Measurements from ENCODE around the gene INSM1.
"Not testable (repeated sequence)": the region's sequence is repeated elsewhere in the genome, so short reads cannot be mapped to it uniquely, and the experiment has no call there.

INSM1 gene

GRCh38 chr20:20367575-20368417 lies at the start of gene INSM1:
Gene INSM1, plus strand, starts transcription at chr20:20368104. Its CDS starts 164 bp downstream, at chr20:20368268.
- no peak for DNase-seq

- no peak for DNase-seq
These were observed 49.3 kb upstream of the INSM1 start for GRCh38 chr20:20318365-20319161.

- no peak for DNase-seq
These were observed 46.8 kb upstream of the INSM1 start for GRCh38 chr20:20321134-20321533.

GRCh38 chr20:20321917-20322316 lies 46.0 kb upstream of the INSM1 start:
- no peak for DNase-seq

GRCh38 chr20:20322912-20323311 lies 45.0 kb upstream of the INSM1 start:
- no peak for DNase-seq

GRCh38 chr20:20327746-20328145 lies 40.2 kb upstream of the INSM1 start:
- no peak for DNase-seq

GRCh38 chr20:20329564-20329963 lies 38.3 kb upstream of the INSM1 start:
- no peak for DNase-seq

GRCh38 chr20:20331156-20331555 lies 36.7 kb upstream of the INSM1 start:
- DNase-seq = no peak

GRCh38 chr20:20331817-20332216 lies 36.1 kb upstream of the INSM1 start:
- no peak for DNase-seq

GRCh38 chr20:20333866-20334265 lies 34.0 kb upstream of the INSM1 start:
- DNase-seq = no peak

GRCh38 chr20:20334489-20334888 lies 33.4 kb upstream of the INSM1 start:
- no peak for DNase-seq

- DNase-seq = no peak
These were observed 29.7 kb upstream of the INSM1 start for GRCh38 chr20:20338133-20338730.

- DNase-seq = no peak
These were observed 27.5 kb upstream of the INSM1 start for GRCh38 chr20:20340443-20340842.

GRCh38 chr20:20341371-20341770 lies 26.5 kb upstream of the INSM1 start:
- no peak for DNase-seq

GRCh38 chr20:20342066-20342465 lies 25.8 kb upstream of the INSM1 start:
- DNase-seq = no peak

- DNase-seq = no peak
These were observed 24.0 kb upstream of the INSM1 start for GRCh38 chr20:20343932-20344331.

- no peak for DNase-seq
These were observed 23.4 kb upstream of the INSM1 start for GRCh38 chr20:20344476-20344875.

- DNase-seq = no peak
These were observed 14.3 kb upstream of the INSM1 start for GRCh38 chr20:20353576-20353975.

GRCh38 chr20:20355503-20355902 lies 12.4 kb upstream of the INSM1 start:
- DNase-seq = not testable (repeated sequence)

- no peak for DNase-seq
These were observed 9.1 kb upstream of the INSM1 start for GRCh38 chr20:20358801-20359200.

- no peak for DNase-seq
These were observed 8.3 kb upstream of the INSM1 start for GRCh38 chr20:20359628-20360027.

- DNase-seq = peak; percentile 70
These were observed 7.4 kb upstream of the INSM1 start for GRCh38 chr20:20360464-20360863.

- DNase-seq = peak; percentile 58
These were observed 5.0 kb upstream of the INSM1 start for GRCh38 chr20:20362774-20363433.
